ENCODE data around the gene MSMO1. TPM values are rescaled to one million over a fixed set of nuclear protein-coding genes. Genes with fewer than 3 reads are reported as not detected.

The MSMO1 gene
- total RNA-seq, 2 donors from 2014 or later, result 12.3 to 16.7 TPM

DNA sequence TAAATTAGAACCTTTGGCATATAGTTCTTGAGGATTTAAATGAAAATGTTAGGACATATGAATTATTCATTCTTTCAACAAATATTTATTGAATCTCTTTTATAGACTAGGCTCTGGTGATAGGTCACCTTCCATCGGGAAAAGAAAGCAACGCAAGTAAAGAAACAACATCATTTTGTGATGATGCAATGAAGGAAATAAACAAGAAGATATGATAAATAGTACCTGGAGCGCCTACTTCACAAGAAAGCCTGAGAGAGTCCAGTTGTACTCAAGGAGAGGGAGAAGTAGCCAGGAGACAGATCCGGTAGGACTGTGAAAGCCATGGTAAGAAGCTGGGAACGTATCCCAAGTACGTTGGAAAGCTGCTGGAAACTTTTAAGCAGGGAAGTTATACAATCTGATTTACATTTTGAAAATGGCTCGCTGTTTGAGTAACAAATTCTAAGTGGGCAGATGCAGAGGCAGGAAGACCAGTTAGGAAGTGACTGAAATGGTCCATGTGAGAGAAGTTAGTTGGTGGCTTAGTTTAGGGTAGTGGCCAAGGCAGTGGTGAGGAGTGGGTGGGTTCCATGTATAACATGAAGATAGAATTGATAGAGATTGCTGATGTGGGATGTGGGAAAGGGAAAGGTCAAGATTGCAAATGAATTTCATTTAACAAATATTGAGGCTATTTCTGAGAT is 33.7 kb downstream of the MSMO1 start:
- Histone ChIP-seq H3K4me1 (ENCODE audit: control insufficient read depth in 1 of 2, low read depth in 2 of 2) (no peaks in the 10 kb centered on the region), H3K4me3 (no peak overlapping the region), H3K27me3 (replicated peaks; ENCODE audit: insufficient read depth) (no peaks in the 10 kb centered on the region), H3K27ac (no peak overlapping the region), H3K36me3 (no peaks in the 10 kb centered on the region), H3K9me3 (no peaks in the 10 kb centered on the region)
- no peak for ATAC-seq (ENCODE audit: insufficient number of reproducible peaks, low FRiP score, low read depth)
- TF ChIP-seq, protein P1, sequence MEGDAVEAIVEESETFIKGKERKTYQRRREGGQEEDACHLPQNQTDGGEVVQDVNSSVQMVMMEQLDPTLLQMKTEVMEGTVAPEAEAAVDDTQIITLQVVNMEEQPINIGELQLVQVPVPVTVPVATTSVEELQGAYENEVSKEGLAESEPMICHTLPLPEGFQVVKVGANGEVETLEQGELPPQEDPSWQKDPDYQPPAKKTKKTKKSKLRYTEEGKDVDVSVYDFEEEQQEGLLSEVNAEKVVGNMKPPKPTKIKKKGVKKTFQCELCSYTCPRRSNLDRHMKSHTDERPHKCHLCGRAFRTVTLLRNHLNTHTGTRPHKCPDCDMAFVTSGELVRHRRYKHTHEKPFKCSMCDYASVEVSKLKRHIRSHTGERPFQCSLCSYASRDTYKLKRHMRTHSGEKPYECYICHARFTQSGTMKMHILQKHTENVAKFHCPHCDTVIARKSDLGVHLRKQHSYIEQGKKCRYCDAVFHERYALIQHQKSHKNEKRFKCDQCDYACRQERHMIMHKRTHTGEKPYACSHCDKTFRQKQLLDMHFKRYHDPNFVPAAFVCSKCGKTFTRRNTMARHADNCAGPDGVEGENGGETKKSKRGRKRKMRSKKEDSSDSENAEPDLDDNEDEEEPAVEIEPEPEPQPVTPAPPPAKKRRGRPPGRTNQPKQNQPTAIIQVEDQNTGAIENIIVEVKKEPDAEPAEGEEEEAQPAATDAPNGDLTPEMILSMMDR (IDR thresholded peaks at IDR 0.05), result no peak
- DNase-seq (ENCODE audit: low spot score), result no peak

DNA sequence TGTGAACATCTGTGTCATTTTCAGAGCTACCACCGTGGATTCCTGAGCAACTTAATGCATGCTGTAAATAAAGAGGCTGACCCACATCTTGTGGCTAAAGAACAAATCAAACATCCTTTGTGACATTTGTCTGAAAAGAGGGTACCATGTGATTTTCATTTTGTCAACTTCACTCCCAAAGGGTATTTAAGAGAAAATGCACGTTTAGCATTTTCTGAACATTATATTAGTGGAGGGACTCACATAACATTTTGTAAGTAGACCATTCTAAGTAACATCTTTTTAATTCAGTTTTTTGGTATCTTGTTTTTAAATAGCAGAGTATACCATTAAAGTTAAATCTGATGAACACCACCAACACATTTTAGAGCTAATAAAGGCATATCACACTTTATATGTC is 34.3 kb downstream of the MSMO1 start:
- no peaks in the 10 kb centered on the region for H3K27me3 ChIP-seq (replicated peaks; ENCODE audit: insufficient read depth)
- TF ChIP-seq, protein P1 (IDR thresholded peaks at IDR 0.05), result no peak
- no peak for DNase-seq (ENCODE audit: low spot score)
- ATAC-seq (ENCODE audit: insufficient number of reproducible peaks, low FRiP score, low read depth), result no peak
- no peak overlapping the region for H3K27ac ChIP-seq
- H3K4me3 ChIP-seq, result no peak overlapping the region
- no peaks in the 10 kb centered on the region for H3K4me1 ChIP-seq (ENCODE audit: control insufficient read depth in 1 of 2, low read depth in 2 of 2)
- no peaks in the 10 kb centered on the region for H3K36me3 ChIP-seq
- no peaks in the 10 kb centered on the region for H3K9me3 ChIP-seq

- TF ChIP-seq, protein P1 (IDR thresholded peaks at IDR 0.05), result no peak
- no peaks in the 10 kb centered on the region for H3K4me1 ChIP-seq (ENCODE audit: control insufficient read depth in 1 of 2, low read depth in 2 of 2)
- ATAC-seq (ENCODE audit: insufficient number of reproducible peaks, low FRiP score, low read depth) (no peak), DNase-seq (ENCODE audit: low spot score) (no peak)
- H3K27me3 ChIP-seq (replicated peaks; ENCODE audit: insufficient read depth), result no peaks in the 10 kb centered on the region
- H3K36me3 ChIP-seq, result no peaks in the 10 kb centered on the region
- no peak overlapping the region for H3K4me3 ChIP-seq
- H3K9me3 ChIP-seq, result no peaks in the 10 kb centered on the region
- H3K27ac ChIP-seq, result no peak overlapping the region
Observed at GRCh38 chr4:165364452-165365080, 37.1 kb downstream of the MSMO1 start.

- ATAC-seq (ENCODE audit: insufficient number of reproducible peaks, low FRiP score, low read depth), result no peak
- TF ChIP-seq, protein P1 (IDR thresholded peaks at IDR 0.05), result no peak
- no peaks in the 10 kb centered on the region for H3K9me3 ChIP-seq
- no peaks in the 10 kb centered on the region for H3K36me3 ChIP-seq
- no peak for DNase-seq (ENCODE audit: low spot score)
- no peak overlapping the region for H3K27ac ChIP-seq
- H3K27me3 ChIP-seq (replicated peaks; ENCODE audit: insufficient read depth), result no peaks in the 10 kb centered on the region
- no peak overlapping the region for H3K4me3 ChIP-seq
- no peaks in the 10 kb centered on the region for H3K4me1 ChIP-seq (ENCODE audit: control insufficient read depth in 1 of 2, low read depth in 2 of 2)
Observed at GRCh38 chr4:165367040-165367439, 39.6 kb downstream of the MSMO1 start.

DNA sequence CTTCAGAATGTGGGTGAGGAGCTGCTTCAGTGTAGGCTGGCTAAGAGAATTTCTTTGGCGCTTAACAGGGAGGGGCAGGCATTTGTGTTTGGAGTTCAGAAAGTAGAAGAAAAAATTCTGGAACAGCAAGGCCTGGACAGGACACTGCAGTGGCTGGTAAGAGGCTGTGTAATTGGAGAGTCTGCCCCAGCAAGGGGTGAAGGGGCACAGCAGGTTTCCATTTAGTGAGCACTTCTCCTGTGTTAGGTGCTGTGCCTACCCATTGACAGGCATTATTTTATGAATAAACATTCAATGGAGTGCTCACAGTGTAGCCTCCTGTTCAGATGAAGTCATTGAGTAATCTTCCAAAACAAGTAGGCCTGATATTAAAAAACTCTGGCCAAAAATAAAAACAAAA is 40.6 kb downstream of the MSMO1 start:
- ATAC-seq (ENCODE audit: insufficient number of reproducible peaks, low FRiP score, low read depth) (no peak), DNase-seq (ENCODE audit: low spot score) (no peak)
- H3K36me3 ChIP-seq, result no peaks in the 10 kb centered on the region
- TF ChIP-seq, protein P1 (IDR thresholded peaks at IDR 0.05), result no peak
- H3K9me3 ChIP-seq, result no peaks in the 10 kb centered on the region
- H3K27ac ChIP-seq, result no peak overlapping the region
- H3K27me3 ChIP-seq (replicated peaks; ENCODE audit: insufficient read depth), result no peaks in the 10 kb centered on the region
- H3K4me1 ChIP-seq (ENCODE audit: control insufficient read depth in 1 of 2, low read depth in 2 of 2), result no peaks in the 10 kb centered on the region
- H3K4me3 ChIP-seq, result no peak overlapping the region

All from thoracic aorta (tissue), 2 donors.